GM18517 (cell line): ENCODE results near the gene GRIP1.

Experiments
- ATAC-seq: cut with Tn5 transposase; IDR thresholded peaks from one replicate; pipeline ENCODE4 v1.9.1; 2021; ENCODE audit warnings: mild to moderate bottlenecking, moderate library complexity; ENCODE audit not compliant: unreplicated experiment

GRIP1 gene

DNA sequence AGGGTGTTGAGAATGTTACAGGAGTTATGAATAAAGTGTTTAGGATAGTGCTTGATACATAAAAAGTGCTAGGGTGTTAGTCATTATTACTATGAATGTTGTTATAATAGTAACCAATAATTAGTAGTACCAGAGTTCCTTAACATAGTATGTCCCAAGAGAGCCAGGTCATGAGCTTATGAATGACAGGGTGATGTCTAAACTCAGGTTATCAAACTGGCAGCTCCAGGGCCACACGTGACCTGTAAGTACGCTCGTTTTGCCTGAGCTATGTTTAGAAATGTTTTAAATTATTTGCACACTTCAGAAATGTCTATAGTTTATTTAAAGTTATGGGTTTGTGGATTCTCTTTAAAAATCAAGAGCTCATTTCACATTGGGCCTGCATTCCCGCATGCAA lies 14.1 kb upstream of the GRIP1 start:
- no peak for ATAC-seq

DNA sequence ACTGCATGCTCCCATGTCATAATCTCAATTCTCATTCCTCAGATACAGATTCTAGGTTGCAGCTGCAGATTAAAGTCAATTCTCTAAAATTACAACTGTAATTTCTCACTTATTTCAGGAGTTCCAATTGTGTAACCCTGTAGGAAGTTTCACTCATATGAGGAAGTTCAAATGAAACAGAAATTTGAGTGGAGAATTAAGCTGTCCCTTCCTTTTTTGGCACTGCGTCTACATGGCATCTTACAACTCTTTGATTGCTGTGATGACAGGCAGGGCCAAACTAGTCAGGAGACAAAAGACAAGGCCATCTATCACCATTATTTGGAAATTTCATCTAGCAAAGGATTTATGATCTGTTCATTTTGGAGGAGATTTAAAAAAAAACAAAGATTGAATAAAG lies 13.3 kb upstream of the GRIP1 start:
- ATAC-seq = no peak

DNA sequence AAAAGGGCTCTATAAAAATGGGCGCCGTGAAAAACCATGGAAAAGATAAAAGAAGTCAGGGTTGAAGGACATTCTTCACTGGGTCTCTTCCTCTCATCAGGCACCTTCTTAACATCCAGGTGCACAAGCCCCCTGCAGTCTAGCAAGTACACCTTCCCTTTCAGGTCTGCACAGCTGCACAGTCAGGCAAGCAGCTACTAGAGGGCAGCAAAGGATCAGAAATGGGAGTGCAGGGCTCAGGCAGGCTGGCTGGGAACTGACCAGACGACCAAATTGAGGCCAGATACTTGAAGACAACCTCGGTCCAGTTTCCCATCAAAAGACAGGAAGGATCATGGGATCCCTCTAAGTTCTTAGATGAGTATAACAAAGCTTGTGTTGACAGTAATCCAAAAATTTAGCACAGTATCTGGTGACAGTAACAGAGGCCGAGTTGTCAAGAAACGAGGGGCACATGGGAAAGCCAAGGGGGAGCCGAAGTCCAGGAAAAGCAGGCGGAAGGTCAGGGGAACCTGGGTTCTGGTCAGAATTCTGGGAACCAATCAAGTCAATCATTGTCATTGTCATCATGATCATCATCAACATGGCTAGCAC lies 10.1 kb upstream of the GRIP1 start:
- no peak for ATAC-seq

- ATAC-seq = no peak
These were observed 5.3 kb upstream of the GRIP1 start for GRCh38 chr12:66684222-66684621.

- no peak for ATAC-seq
These were observed 4.9 kb upstream of the GRIP1 start for GRCh38 chr12:66683822-66684221.

GRCh38 chr12:66683073-66683472 lies 4.2 kb upstream of the GRIP1 start:
- no peak for ATAC-seq

GRCh38 chr12:66679461-66680084 lies 697 bp upstream of the GRIP1 start:
- no peak for ATAC-seq

DNA sequence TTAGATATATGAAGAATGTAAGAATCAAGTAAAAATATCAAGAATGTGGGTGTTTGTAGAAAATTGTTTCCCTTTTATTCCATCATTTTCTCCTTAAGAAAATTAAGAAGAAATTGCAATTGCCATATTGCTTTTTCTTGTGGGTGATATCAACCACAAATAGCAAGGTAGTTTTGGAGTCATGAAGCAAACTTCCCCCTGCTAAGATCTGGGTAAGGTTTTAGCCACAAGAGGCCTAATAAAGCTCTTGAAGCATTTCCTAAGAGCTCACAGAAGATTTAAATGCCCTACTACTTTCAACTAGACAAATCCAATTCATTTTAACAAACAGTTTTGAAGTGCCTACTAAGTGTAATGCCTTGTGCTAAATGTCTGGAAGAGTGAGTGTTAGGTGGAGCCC lies 2.6 kb downstream of the GRIP1 start:
- no peak for ATAC-seq

GRCh38 chr12:66674495-66675122 lies 4.3 kb downstream of the GRIP1 start:
- ATAC-seq = no peak

GRCh38 chr12:66669541-66669940 lies 9.3 kb downstream of the GRIP1 start:
- no peak for ATAC-seq

- ATAC-seq = no peak
These were observed 10.6 kb downstream of the GRIP1 start for GRCh38 chr12:66668311-66668710.

DNA sequence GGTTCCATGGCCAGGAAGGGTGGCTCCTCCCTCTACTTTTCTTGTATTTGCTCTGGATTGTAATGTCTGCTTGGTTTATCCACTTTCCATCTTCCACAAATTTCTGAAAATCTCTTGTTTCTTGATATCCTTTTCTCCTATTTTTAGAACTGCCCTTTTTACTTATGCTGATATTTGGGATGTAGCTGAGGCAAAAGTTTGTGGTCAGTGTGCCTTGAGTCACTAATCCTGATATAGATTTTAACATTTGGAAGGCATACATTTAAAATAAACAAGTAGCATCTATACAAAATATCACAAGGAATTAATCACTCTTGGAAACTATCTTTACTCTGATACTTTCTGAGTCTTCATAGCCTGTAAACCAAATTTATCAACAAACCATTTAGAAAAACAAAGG lies 11.0 kb downstream of the GRIP1 start:
- no peak for ATAC-seq

- no peak for ATAC-seq
These were observed 12.4 kb downstream of the GRIP1 start for GRCh38 chr12:66666481-66666880.

- ATAC-seq = no peak
These were observed 13.4 kb downstream of the GRIP1 start for GRCh38 chr12:66665435-66665985.

DNA sequence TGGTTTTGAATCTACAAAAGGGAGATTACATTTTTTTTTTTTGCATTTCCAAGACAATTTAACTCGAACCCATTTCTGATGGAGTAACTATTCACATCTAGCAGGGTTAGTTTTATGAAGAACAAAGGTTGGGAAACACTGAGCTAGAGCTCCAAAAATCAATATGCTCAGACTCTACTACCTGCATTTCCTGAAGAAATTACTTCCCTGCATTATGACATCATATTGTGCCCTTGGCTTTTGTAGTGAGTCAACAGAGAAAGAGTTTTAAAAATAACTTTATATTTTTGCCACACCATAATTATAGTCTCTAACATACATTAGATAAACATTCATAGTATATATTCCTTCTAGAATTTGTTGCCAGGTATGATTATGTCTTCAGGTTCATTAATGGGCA lies 14.8 kb downstream of the GRIP1 start:
- ATAC-seq = no peak

- ATAC-seq = no peak
These were observed 15.3 kb downstream of the GRIP1 start for GRCh38 chr12:66663611-66664010.

GRCh38 chr12:66662729-66663128 lies 16.1 kb downstream of the GRIP1 start:
- ATAC-seq = no peak

DNA sequence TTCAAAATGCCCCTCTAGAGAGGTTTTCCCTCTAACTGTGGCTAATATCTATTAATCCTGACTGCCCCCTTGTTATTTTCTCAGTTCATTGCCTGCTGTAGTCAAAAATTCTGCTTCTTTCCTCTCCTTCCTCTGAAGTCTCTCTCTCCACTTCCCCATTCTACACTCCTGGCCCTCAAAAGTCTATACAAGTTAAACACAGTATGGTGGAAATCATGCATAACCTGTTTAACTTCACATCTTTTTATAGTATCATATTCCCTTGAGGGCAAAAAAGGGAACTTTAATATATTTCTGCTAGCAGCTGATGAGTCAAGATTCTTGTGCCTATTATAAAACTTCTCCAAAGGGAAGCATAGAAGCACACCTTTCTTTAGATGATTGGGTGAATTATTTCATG lies 16.7 kb downstream of the GRIP1 start:
- no peak for ATAC-seq

GRCh38 chr12:66661357-66661756 lies 17.5 kb downstream of the GRIP1 start:
- no peak for ATAC-seq

- no peak for ATAC-seq
These were observed 25.1 kb downstream of the GRIP1 start for GRCh38 chr12:66653796-66654195.

DNA sequence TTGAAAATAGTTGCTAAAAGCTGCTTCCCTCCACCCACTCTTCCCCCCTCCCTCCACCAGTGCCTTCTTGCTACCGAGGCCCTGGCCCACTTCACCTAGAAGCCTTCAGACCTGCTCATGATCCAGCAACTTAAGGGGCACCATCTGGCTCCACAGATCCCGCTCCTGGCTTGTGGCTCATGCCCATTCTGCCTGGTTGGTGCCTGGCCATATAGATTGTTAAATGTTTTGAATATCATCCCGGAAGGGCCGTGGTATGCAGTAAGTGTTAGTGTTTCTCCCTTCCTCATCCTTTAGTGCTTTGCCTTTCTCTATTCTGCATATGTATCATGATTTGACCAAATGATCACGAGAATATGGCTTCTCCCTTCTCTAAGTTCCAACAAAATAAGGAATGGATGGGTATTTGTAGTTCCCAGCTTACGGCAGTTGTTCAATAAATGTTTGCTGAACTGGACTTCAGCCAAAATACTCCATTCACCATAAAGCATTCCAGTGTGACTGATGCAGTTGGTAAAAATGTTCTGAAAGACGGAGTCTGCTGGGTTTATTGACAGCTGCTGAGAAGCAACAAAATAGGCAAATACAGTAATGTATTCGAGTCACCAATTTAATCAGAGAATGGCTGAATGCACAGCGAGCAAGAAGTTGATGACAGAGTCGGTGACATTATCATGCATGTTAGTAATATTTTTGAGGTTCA lies 30.7 kb downstream of the GRIP1 start:
- ATAC-seq = no peak
